Ascending aorta (tissue), 2 donors: ENCODE results near the gene ZFYVE28. TPM values are rescaled to one million over a fixed set of nuclear protein-coding genes. Genes with fewer than 3 reads are reported as not detected.

Experiments
- DNase-seq, 2 donors: peaks; one replicate each; pipeline ENCODE4 v3.0.0-alpha.2; 2019; ENCODE audit warnings: low spot score in 2 of 2
- H3K27ac ChIP-seq, 2 donors: fragments of 200-600 bp; sonication (generic); one replicate each; pipeline ENCODE4 v1.5.1; 2016 to 2017; ENCODE audit warnings: mild to moderate bottlenecking in 1 of 2
- H3K27me3 ChIP-seq: fragments of 200-600 bp; sonication (generic); one replicate; pipeline ENCODE4 v1.5.1; 2017
- H3K36me3 ChIP-seq, 2 donors: fragments of 200-600 bp; sonication (generic); one replicate each; pipeline ENCODE4 v1.5.1; 2016
- H3K4me1 ChIP-seq, 2 donors: fragments of 200-600 bp; sonication (generic); one replicate each; pipeline ENCODE4 v1.5.1; 2016 to 2017; ENCODE audit warnings: mild to moderate bottlenecking in 1 of 2
- H3K4me3 ChIP-seq, 2 donors: fragments of 200-600 bp; sonication (generic); one replicate each; pipeline ENCODE4 v1.5.1; 2016 to 2017; ENCODE audit warnings: mild to moderate bottlenecking in 1 of 2
- H3K9me3 ChIP-seq, 2 donors: fragments of 200-600 bp; sonication (generic); one replicate each; pipeline ENCODE4 v1.5.1; 2016
- intact Hi-C: fragments of 100-400 bp; cut with DNase I; formaldehyde crosslinking; loops from one replicate; pipeline ENCODE4 v1.15.1; 2023
- total RNA-seq: library from RNA; depleted of rRNA; stranded (reverse); fragments of >200 nt; gene quantifications from one replicate; pipeline ENCODE4 v1.1.0, GENCODE V29; 2016
- TF ChIP-seq, protein P1 (sequence below), 3 experiments: fragments of 200-600 bp in 2 of 3; fragments of 450-650 bp in 1 of 3; sonication (generic) in 2 of 3; IDR thresholded peaks; one replicate each; pipeline ENCODE4 v1.5.1; 2016 to 2019; ENCODE audit warnings: antibody characterized with exemption in 3 of 3, mild to moderate bottlenecking in 1 of 3, moderate library complexity in 1 of 3

Gene ZFYVE28
- total RNA-seq, 1 donor from 2014 or later: 12.3 TPM

DNA sequence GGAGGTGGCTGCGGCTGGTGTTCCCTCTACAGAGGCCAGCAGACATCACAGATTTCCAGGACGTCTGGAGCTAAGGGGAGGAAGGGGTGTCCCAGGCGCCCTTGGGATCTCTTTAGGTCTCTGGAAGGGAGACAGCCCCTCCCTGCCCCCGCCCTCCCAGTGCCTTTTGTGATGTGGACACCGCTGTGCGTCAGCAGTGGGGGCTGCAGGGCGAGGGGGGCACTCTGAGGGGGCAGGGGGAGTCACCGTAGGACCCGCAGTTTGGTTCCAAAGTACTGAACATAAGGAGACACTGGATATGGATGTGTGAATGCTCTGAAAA lies 130.9 kb downstream of the ZFYVE28 start:
- no peaks in the 10 kb centered on the region for H3K36me3 ChIP-seq
- no peaks in the 10 kb centered on the region for H3K27me3 ChIP-seq
- intact Hi-C loops: no loop called here
- no peak overlapping the region for H3K4me3 ChIP-seq
- H3K9me3 ChIP-seq: no peaks in the 10 kb centered on the region
- TF ChIP-seq, protein P1, sequence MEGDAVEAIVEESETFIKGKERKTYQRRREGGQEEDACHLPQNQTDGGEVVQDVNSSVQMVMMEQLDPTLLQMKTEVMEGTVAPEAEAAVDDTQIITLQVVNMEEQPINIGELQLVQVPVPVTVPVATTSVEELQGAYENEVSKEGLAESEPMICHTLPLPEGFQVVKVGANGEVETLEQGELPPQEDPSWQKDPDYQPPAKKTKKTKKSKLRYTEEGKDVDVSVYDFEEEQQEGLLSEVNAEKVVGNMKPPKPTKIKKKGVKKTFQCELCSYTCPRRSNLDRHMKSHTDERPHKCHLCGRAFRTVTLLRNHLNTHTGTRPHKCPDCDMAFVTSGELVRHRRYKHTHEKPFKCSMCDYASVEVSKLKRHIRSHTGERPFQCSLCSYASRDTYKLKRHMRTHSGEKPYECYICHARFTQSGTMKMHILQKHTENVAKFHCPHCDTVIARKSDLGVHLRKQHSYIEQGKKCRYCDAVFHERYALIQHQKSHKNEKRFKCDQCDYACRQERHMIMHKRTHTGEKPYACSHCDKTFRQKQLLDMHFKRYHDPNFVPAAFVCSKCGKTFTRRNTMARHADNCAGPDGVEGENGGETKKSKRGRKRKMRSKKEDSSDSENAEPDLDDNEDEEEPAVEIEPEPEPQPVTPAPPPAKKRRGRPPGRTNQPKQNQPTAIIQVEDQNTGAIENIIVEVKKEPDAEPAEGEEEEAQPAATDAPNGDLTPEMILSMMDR (IDR thresholded peaks at IDR 0.05): no peak
- H3K4me1 ChIP-seq: no peaks in the 10 kb centered on the region
- no peak overlapping the region for H3K27ac ChIP-seq
- DNase-seq: peak in 1 of 2 donors; percentile 41

DNA sequence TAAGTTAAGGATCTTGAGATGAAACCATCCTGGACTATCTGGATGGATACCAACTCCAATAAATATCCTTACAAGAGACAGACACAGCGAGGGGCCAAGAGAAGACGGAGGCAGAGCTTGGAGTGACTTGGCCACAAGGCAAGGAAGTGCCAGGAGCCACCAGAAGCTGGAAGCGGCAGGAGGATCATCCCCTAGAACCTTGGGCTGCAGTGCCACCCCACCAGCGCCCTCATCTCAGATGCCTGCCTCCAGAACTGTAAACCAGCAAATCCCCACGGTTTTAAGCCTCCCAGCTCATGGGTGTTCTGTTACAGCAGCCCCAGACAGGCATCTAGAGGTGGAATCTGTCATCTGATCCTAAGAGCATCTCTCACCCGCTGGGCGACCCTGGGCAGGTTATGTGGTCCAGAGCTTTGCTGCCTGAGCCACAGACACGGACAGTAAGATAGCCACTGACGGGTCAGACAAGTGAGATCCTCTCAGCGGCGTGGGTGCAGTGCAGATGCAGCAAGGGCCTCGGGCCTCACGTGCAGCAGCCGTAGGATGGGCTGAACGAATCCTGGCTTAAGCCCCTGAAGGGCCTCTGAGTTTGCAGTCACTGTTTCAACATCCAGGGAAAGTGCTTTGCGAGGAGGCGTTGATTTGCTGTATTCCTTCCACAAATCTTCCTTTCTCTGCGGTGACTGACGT lies 131.4 kb downstream of the ZFYVE28 start:
- intact Hi-C loops: no loop called here
- TF ChIP-seq, protein P1 (IDR thresholded peaks at IDR 0.05): no peak
- Histone ChIP-seq H3K4me3 (no peak overlapping the region), H3K27ac (no peak overlapping the region), H3K4me1 (no peaks in the 10 kb centered on the region), H3K36me3 (no peaks in the 10 kb centered on the region), H3K27me3 (no peaks in the 10 kb centered on the region), H3K9me3 (no peaks in the 10 kb centered on the region)
- peak in 1 of 2 donors; percentile 44 for DNase-seq

DNA sequence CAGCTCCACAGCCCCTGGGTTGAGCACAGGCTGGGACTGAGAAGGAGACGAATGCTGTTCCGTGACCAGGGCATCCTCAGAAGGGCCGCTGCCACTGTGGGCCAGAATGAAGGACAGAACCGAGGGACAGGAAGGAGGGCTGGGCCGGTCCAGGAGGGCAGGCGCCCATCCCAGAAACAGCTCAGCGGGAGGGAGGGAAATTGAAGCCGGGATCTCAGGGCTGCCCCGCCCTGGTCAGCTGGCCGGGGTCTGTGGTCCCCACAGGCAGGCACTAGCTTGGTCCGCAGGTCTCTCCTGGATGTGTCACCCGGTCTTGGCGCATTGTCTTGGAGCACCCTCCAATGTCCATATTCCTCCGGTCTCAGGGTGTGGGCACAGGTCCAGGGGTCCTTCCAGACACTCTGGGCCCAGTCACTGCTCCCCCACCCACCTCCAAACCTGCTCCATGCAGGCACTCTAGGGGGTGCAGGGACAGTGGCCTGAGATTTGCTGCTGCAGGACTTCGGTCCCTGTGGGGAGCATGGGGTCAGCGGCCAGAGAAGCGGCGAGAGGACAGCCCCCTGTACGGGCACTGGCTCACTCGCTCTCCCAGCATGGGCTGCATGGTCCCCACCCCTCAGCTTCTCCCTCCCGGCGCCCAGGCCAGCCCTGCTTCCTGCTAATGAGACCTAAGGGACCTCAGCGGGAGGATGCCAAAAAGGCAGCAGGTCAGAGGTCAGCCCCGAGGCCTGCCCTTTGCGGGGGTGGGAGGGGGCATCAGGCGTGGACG lies 132.6 kb downstream of the ZFYVE28 start:
- Histone ChIP-seq H3K9me3 (no peaks in the 10 kb centered on the region), H3K27ac (no peak overlapping the region), H3K36me3 (no peaks in the 10 kb centered on the region), H3K4me3 (no peak overlapping the region), H3K4me1 (no peaks in the 10 kb centered on the region), H3K27me3 (no peaks in the 10 kb centered on the region)
- DNase-seq: peak in 1 of 2 donors; percentile 59
- intact Hi-C loops: no loop called here
- TF ChIP-seq, protein P1 (IDR thresholded peaks at IDR 0.05): no peak

DNA sequence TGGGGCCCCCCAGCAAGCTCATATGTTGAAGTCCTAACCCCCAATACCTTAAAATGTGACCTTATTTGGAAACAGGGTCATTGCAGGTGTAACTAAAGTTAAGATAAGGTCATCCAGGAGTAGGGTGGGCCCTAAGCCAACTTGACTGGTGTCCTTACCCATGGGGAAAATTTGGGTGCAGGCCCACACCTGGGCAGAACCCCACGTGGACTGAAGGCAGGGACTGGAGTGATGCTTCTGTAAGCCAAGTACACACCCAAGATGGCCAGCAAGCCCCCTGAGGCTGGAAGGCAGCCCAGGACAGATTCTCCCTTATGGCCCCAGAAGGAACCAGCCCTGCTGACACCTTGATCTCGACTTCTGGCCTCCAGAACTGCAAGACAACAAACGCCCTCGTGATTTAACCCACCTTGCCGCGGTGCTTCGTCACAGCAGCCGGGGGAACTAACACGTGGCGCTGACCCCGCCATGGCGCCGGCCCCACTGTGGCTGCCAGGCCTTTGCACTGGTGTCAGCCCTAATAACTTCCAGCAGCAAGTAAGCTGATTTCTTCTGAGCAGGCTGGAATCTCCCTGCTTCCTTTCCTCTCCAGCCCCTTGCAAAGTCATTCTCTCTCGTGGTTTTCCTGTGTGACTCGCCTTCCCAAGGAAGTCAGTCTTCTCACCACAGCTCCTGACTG lies 133.4 kb downstream of the ZFYVE28 start:
- no peaks in the 10 kb centered on the region for H3K36me3 ChIP-seq
- H3K9me3 ChIP-seq: no peaks in the 10 kb centered on the region
- no peak overlapping the region for H3K4me3 ChIP-seq
- peak; percentile 3 to 41 for DNase-seq
- TF ChIP-seq, protein P1 (IDR thresholded peaks at IDR 0.05): no peak
- H3K4me1 ChIP-seq: no peaks in the 10 kb centered on the region
- H3K27ac ChIP-seq: no peak overlapping the region
- H3K27me3 ChIP-seq: no peaks in the 10 kb centered on the region
- intact Hi-C loops: no loop called here

DNA sequence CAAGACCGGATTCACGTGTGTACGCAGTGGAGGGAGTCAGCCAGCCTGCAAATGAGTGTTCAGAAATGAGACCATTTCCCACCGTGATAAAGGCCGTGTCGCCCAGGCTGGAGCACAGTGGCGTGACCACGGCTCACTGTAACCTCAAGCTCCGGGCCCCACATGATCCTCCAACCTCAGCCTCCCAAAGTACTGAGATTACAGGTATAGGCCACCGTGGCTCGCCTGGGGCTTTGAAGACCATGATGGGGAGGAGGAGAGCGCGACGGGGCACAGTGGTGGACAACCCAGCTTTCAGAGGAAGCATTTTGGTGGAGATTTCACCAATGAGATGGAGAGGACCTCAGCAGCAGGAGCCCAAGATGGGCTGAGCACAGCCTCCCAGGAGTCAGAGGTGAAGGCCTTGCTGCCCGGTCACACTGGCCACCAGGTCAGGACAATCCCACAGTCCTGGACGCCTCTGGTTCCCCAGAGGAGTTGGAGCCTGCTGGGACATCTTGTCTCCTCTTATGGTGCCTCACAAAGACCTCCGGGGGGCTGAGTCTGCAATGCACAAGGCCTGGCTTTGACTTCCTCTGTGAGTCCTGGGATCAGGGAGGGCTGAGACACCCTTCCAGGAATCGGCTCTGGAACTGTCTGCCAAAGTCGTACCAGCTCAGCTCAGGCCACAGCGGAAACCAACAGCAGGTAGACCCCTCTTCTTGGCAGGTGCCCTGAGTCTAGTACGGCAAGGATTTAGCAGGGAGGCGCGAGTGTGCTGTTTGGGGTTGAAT lies 134.1 kb downstream of the ZFYVE28 start:
- Histone ChIP-seq H3K4me3 (no peak overlapping the region), H3K9me3 (no peaks in the 10 kb centered on the region), H3K27ac (no peak overlapping the region), H3K27me3 (no peaks in the 10 kb centered on the region), H3K4me1 (no peaks in the 10 kb centered on the region), H3K36me3 (no peaks in the 10 kb centered on the region)
- TF ChIP-seq, protein P1 (IDR thresholded peaks at IDR 0.05): no peak
- intact Hi-C loops: no loop called here
- DNase-seq: peak; percentile 4 to 40
